KMS-11 (cell line): ENCODE results near the gene MYL11.

Experiments used
- H2AFZ ChIP-seq: fragments of 200-600 bp; sonication (generic); 2 replicates; pipeline ENCODE4 v1.6.1; 2016; ENCODE audit warnings: antibody characterized with exemption, mixed run types, low read depth
- H3K27ac ChIP-seq: fragments of 200-600 bp; sonication (generic); 2 replicates; pipeline ENCODE4 v1.6.1; 2016; ENCODE audit warnings: mild to moderate bottlenecking, mixed run types
- H3K27me3 ChIP-seq: fragments of 200-600 bp; sonication (generic); 2 replicates; pipeline ENCODE4 v1.6.1; 2017; ENCODE audit warnings: mild to moderate bottlenecking, low read depth, mixed run types, moderate library complexity; ENCODE audit not compliant: insufficient read depth
- H3K36me3 ChIP-seq: fragments of 200-600 bp; sonication (generic); 2 replicates; pipeline ENCODE4 v1.6.1; 2017; ENCODE audit warnings: mild to moderate bottlenecking, mixed run types; ENCODE audit not compliant: insufficient read depth
- H3K4me1 ChIP-seq: fragments of 200-600 bp; sonication (generic); 2 replicates; pipeline ENCODE4 v1.6.1; 2016; ENCODE audit warnings: mild to moderate bottlenecking, low read depth, mixed run types; ENCODE audit not compliant: poor library complexity, severe bottlenecking
- H3K4me2 ChIP-seq: fragments of 200-600 bp; sonication (generic); 2 replicates; pipeline ENCODE4 v1.7.0; 2016; ENCODE audit warnings: mild to moderate bottlenecking, mixed run types
- H3K4me3 ChIP-seq: fragments of 200-600 bp; sonication (generic); IDR thresholded peaks from 2 replicates; pipeline ENCODE4 v1.6.1; 2017; ENCODE audit warnings: low read depth, low read length, mixed read lengths; ENCODE audit not compliant: insufficient read depth
- H3K79me2 ChIP-seq: fragments of 200-600 bp; sonication (generic); 2 replicates; pipeline ENCODE4 v1.6.1; 2016; ENCODE audit warnings: low read depth, mixed run types; ENCODE audit not compliant: insufficient read depth
- H3K9ac ChIP-seq: fragments of 200-600 bp; sonication (generic); 2 replicates; pipeline ENCODE4 v1.6.1; 2016; ENCODE audit warnings: mild to moderate bottlenecking, mixed run types
- H4K20me1 ChIP-seq: fragments of 200-600 bp; sonication (generic); 2 replicates; pipeline ENCODE4 v1.6.1; 2016; ENCODE audit warnings: mild to moderate bottlenecking, mixed run types; ENCODE audit not compliant: insufficient read depth
- TF ChIP-seq, protein P1 (sequence below): fragments of 200-600 bp; sonication (generic); conservative IDR thresholded peaks from 2 replicates; pipeline ENCODE4 v1.6.1; 2017; ENCODE audit warnings: low read depth, mild to moderate bottlenecking, antibody characterized with exemption, low read length, moderate library complexity, mixed read lengths

MYL11 gene

GRCh38 chr16:30377812-30378235, 3.2 kb downstream of the MYL11 start:
- Histone ChIP-seq H3K27ac (peak overlapping the region; percentile 99), H3K4me1 (peaks cover 10% of the 10 kb centered on the region), H4K20me1 (no peaks in the 10 kb centered on the region), H2AFZ (peak overlapping the region; percentile 91), H3K4me2 (peak overlapping the region; percentile 97), H3K27me3 (no peaks in the 10 kb centered on the region), H3K36me3 (no peaks in the 10 kb centered on the region), H3K4me3 (peak overlapping the region; percentile 68), H3K79me2 (0 out of 2 replicates have a peak, but pooled peaks cover 4% of the 10 kb centered on the region), H3K9ac (peak overlapping the region; percentile 88)
- TF ChIP-seq, protein P1, sequence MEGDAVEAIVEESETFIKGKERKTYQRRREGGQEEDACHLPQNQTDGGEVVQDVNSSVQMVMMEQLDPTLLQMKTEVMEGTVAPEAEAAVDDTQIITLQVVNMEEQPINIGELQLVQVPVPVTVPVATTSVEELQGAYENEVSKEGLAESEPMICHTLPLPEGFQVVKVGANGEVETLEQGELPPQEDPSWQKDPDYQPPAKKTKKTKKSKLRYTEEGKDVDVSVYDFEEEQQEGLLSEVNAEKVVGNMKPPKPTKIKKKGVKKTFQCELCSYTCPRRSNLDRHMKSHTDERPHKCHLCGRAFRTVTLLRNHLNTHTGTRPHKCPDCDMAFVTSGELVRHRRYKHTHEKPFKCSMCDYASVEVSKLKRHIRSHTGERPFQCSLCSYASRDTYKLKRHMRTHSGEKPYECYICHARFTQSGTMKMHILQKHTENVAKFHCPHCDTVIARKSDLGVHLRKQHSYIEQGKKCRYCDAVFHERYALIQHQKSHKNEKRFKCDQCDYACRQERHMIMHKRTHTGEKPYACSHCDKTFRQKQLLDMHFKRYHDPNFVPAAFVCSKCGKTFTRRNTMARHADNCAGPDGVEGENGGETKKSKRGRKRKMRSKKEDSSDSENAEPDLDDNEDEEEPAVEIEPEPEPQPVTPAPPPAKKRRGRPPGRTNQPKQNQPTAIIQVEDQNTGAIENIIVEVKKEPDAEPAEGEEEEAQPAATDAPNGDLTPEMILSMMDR: no peak

GRCh38 chr16:30378236-30379157, 3.9 kb downstream of the MYL11 start:
- Histone ChIP-seq H3K9ac (peak overlapping the region; percentile 88), H3K4me3 (peak overlapping the region; percentile 68), H3K27me3 (no peaks in the 10 kb centered on the region), H3K79me2 (0 out of 2 replicates have a peak, but pooled peaks cover 4% of the 10 kb centered on the region), H4K20me1 (no peaks in the 10 kb centered on the region), H2AFZ (peak overlapping the region; percentile 98), H3K4me2 (peak overlapping the region; percentile 97), H3K4me1 (peaks cover 10% of the 10 kb centered on the region), H3K27ac (peak overlapping the region; percentile 99), H3K36me3 (no peaks in the 10 kb centered on the region)
- TF ChIP-seq, protein P1: no peak

DNA sequence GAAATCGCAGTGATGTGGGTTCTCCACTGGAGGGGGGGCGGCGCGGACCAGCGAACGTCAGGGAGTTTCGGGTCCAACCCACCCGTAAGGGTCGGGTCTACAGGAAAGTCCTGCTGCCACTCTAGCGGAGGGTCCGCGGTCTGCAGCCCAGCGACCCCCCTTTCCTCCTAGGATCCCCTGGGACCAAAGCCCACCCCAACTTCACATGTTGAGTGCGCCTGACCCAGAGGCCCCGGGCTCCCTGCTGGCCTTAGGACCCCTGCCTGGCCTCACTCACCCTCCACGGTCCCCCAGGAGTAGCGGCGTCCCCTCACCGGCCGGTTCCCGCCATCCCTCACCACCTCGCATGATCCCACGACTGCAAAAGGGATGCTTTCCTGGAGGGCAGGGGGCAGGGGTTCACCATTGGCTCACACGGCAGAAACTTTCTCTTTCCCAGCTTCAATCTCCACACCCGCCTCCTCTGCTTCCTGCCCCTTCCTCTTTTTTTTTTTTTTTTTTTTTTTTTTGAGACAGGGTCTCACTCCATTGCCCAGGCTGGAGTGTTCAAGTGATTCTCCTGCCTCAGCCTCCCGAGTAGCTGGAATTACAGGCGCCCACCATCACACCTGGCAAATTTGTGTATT, 4.7 kb downstream of the MYL11 start:
- H2AFZ ChIP-seq: peak overlapping the region; percentile 98; the same call in 1 of the 2 replicates
- no peaks in the 10 kb centered on the region for H4K20me1 ChIP-seq
- H3K4me1 ChIP-seq: peaks cover 10% of the 10 kb centered on the region
- peak overlapping the region; percentile 97 for H3K4me2 ChIP-seq
- no peak overlapping the region for H3K4me3 ChIP-seq
- H3K27me3 ChIP-seq: no peaks in the 10 kb centered on the region
- TF ChIP-seq, protein P1: no peak
- H3K36me3 ChIP-seq: no peaks in the 10 kb centered on the region
- 0 out of 2 replicates have a peak, but pooled peaks cover 4% of the 10 kb centered on the region for H3K79me2 ChIP-seq
- peak overlapping the region; percentile 88; the same call in 1 of the 2 replicates for H3K9ac ChIP-seq
- H3K27ac ChIP-seq: peak overlapping the region; percentile 99

DNA sequence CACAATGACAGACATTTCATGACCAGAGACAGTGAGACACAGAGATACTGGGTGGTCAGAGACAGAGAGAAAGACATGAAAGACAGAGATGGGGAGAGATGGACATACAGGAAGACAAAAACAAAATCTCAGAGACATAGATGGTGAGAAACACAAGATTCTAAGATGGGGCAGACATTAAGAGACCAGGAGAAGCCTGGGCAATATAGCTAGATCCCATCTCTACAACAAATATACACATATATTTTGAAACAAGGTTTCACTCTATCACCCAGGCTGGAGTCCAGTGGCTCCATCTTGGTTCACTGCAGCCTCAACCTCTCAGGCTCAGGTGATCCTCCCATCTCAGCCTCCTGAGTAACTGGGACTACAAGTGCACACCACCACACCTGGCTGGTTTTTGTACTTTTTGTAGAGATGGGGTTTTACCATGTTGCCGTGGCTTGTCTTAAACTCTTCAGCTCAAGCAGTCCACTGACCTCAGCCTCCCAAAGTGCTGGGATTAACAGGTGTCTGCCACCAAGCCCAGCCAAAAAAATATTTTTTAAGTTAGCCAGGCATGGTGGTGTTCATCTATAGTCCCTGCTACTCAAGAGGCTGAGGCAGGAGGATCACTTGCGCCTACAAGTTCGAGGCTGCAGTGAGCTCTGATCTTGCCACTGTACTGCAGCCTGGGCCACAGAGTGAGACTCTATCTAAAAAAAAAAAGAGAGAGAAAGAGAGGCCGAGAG, 5.6 kb downstream of the MYL11 start:
- Histone ChIP-seq H3K9ac (no peak overlapping the region), H3K4me1 (peaks cover 10% of the 10 kb centered on the region), H3K4me2 (peak overlapping the region; percentile 97; the same call in 1 of the 2 replicates), H3K4me3 (no peak overlapping the region), H3K27ac (no peak overlapping the region), H4K20me1 (no peaks in the 10 kb centered on the region), H2AFZ (no peak overlapping the region), H3K79me2 (0 out of 2 replicates have a peak, but pooled peaks cover 4% of the 10 kb centered on the region), H3K27me3 (no peaks in the 10 kb centered on the region), H3K36me3 (no peaks in the 10 kb centered on the region)
- TF ChIP-seq, protein P1: no peak
